ENCODE data around the gene TXNDC8. TPM values are rescaled to one million over a fixed set of nuclear protein-coding genes. Genes with fewer than 3 reads are reported as not detected.
"Not testable (repeated sequence)": the region's sequence is repeated elsewhere in the genome, so short reads cannot be mapped to it uniquely, and the experiment has no call there.

Gene TXNDC8
- total RNA-seq, 2 experiments from 2014 or later, result not detected

- Histone ChIP-seq H3K27me3 (ENCODE audit: control insufficient read depth in 1 of 2, insufficient read depth in 2 of 2, low read length in 2 of 2) (no peaks in the 10 kb centered on the region), H3K4me1 (ENCODE audit: insufficient read depth, low read length) (no peaks in the 10 kb centered on the region), H3K4me3 (ENCODE audit: low read length) (peak overlapping the region; percentile 19), H3K27ac (ENCODE audit: low read depth in 1 of 2, low read length in 2 of 2) (no peak overlapping the region), H3K9me3 (ENCODE audit: control insufficient read depth in 1 of 2, insufficient read depth in 1 of 2, low read length in 2 of 2) (no peaks in the 10 kb centered on the region), H3K36me3 (ENCODE audit: insufficient read depth, low read length) (no peaks in the 10 kb centered on the region)
- Mint-ChIP-seq H3K27me3 (no peaks in the 10 kb centered on the region), H3K9me3 (peaks cover 2% of the 10 kb centered on the region), H3K4me3 (peak overlapping the region; percentile 59), H3K27ac (peak overlapping the region; percentile 34), H3K36me3 (ENCODE audit: low read depth) (no peaks in the 10 kb centered on the region), H3K4me1 (ENCODE audit: low read depth) (peaks cover 9% of the 10 kb centered on the region)
- ChIA-PET POLR2A (no interaction called here), CTCF (no interaction called here)
- TF ChIP-seq CTCF (IDR thresholded peaks at IDR 0.05), result no peak
- intact Hi-C loops (cut with DNase I, micrococcal nuclease), result no loop called here
- ATAC-seq (ENCODE audit: poor library complexity), result no peak
- DNase-seq, result peak in 1 of 14 experiments; percentile 4
These were observed 21.2 kb downstream of the TXNDC8 start for GRCh38 chr9:110316261-110317075.

- H3K27ac ChIP-seq (ENCODE audit: low read depth in 1 of 2, low read length in 2 of 2); H3K4me3 Mint-ChIP-seq; ATAC-seq (ENCODE audit: poor library complexity); H3K27me3 Mint-ChIP-seq; CTCF ChIA-PET; H3K4me3 ChIP-seq (ENCODE audit: low read length); H3K27ac Mint-ChIP-seq; H3K36me3 ChIP-seq (ENCODE audit: insufficient read depth, low read length); H3K9me3 Mint-ChIP-seq; H3K36me3 Mint-ChIP-seq (ENCODE audit: low read depth); H3K4me1 ChIP-seq (ENCODE audit: insufficient read depth, low read length); H3K27me3 ChIP-seq (ENCODE audit: control insufficient read depth in 1 of 2, insufficient read depth in 2 of 2, low read length in 2 of 2); intact Hi-C loops (cut with DNase I, micrococcal nuclease); POLR2A ChIA-PET; DNase-seq; H3K9me3 ChIP-seq (ENCODE audit: control insufficient read depth in 1 of 2, insufficient read depth in 1 of 2, low read length in 2 of 2): not testable (repeated sequence)
- peaks cover 16% of the 10 kb centered on the region for H3K4me1 Mint-ChIP-seq (ENCODE audit: low read depth)
These were observed 25.7 kb downstream of the TXNDC8 start for GRCh38 chr9:110311978-110312377.

GRCh38 chr9:110309681-110310080 lies 28.0 kb downstream of the TXNDC8 start:
- ATAC-seq (ENCODE audit: poor library complexity), result no peak
- no peak for TF ChIP-seq CTCF (IDR thresholded peaks at IDR 0.05)
- H3K4me3 Mint-ChIP-seq, result no peak overlapping the region
- H3K27ac Mint-ChIP-seq, result no peak overlapping the region
- H3K4me1 ChIP-seq (ENCODE audit: insufficient read depth, low read length), result no peaks in the 10 kb centered on the region
- H3K9me3 ChIP-seq (ENCODE audit: control insufficient read depth in 1 of 2, insufficient read depth in 1 of 2, low read length in 2 of 2), result no peaks in the 10 kb centered on the region
- no peaks in the 10 kb centered on the region for H3K27me3 ChIP-seq (ENCODE audit: control insufficient read depth in 1 of 2, insufficient read depth in 2 of 2, low read length in 2 of 2)
- intact Hi-C loops (cut with DNase I, micrococcal nuclease), result no loop called here
- no peak for DNase-seq
- H3K36me3 ChIP-seq (ENCODE audit: insufficient read depth, low read length), result no peaks in the 10 kb centered on the region
- no peak overlapping the region for H3K4me3 ChIP-seq (ENCODE audit: low read length)
- no peaks in the 10 kb centered on the region for H3K36me3 Mint-ChIP-seq (ENCODE audit: low read depth)
- H3K4me1 Mint-ChIP-seq (ENCODE audit: low read depth), result peaks cover 7% of the 10 kb centered on the region
- H3K27me3 Mint-ChIP-seq, result no peaks in the 10 kb centered on the region
- H3K27ac ChIP-seq (ENCODE audit: low read depth in 1 of 2, low read length in 2 of 2), result no peak overlapping the region
- peaks cover 2% of the 10 kb centered on the region for H3K9me3 Mint-ChIP-seq
- POLR2A ChIA-PET, result no interaction called here
- CTCF ChIA-PET, result no interaction called here

GRCh38 chr9:110308633-110309038 lies 29.0 kb downstream of the TXNDC8 start:
- H3K27ac Mint-ChIP-seq, result peak overlapping the region; percentile 41
- Histone ChIP-seq H3K4me3 (ENCODE audit: low read length) (no peak overlapping the region), H3K9me3 (ENCODE audit: control insufficient read depth in 1 of 2, insufficient read depth in 1 of 2, low read length in 2 of 2) (no peaks in the 10 kb centered on the region), H3K36me3 (ENCODE audit: insufficient read depth, low read length) (no peaks in the 10 kb centered on the region), H3K27me3 (ENCODE audit: control insufficient read depth in 1 of 2, insufficient read depth in 2 of 2, low read length in 2 of 2) (no peaks in the 10 kb centered on the region), H3K4me1 (ENCODE audit: insufficient read depth, low read length) (no peaks in the 10 kb centered on the region), H3K27ac (ENCODE audit: low read depth in 1 of 2, low read length in 2 of 2) (no peak overlapping the region)
- ChIA-PET CTCF (interaction anchor here (0.6 kb wide), 1 partner anchor 163 kb away, joined by 3 read pairs; no protein-coding TSS in a partner anchor), POLR2A (no interaction called here)
- ATAC-seq (ENCODE audit: poor library complexity), result no peak
- H3K36me3 Mint-ChIP-seq (ENCODE audit: low read depth), result no peaks in the 10 kb centered on the region
- no peak for TF ChIP-seq CTCF (IDR thresholded peaks at IDR 0.05)
- H3K4me3 Mint-ChIP-seq, result no peak overlapping the region
- DNase-seq, result no peak
- peaks cover 2% of the 10 kb centered on the region for H3K9me3 Mint-ChIP-seq
- intact Hi-C loops (cut with DNase I, micrococcal nuclease), result no loop called here
- no peaks in the 10 kb centered on the region for H3K27me3 Mint-ChIP-seq
- H3K4me1 Mint-ChIP-seq (ENCODE audit: low read depth), result peaks cover 7% of the 10 kb centered on the region
